NCI-H146 treated with DMSO at 0.1 percent for 48 hours (cell line): ENCODE results near the gene VSIG4.

Experiments
- DNase-seq: peaks from one replicate; lab custom pipeline; 2025; ENCODE audit not compliant: unreplicated experiment; lab: John Stamatoyannopoulos, UW

The VSIG4 gene

DNA sequence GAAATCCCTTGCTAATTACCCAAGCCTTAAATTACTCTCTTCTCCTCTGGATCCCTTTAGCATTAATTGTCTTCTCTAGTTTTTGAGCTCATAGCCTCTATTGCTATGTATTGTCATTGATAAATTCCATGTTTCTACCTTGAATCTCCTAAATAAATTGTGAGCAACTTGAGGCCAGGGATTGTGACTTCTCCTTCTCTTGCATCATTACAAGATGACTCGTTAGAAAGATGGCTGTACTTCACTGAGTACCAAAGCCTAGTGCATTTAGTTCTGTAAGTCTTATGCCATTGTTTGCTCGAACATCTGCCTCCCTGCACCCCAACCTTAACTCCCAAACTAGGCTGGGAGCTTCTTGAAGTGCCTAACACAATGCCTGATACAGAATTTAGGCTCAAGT, 15.3 kb downstream of the VSIG4 start:
- DNase-seq, result no peak

DNA sequence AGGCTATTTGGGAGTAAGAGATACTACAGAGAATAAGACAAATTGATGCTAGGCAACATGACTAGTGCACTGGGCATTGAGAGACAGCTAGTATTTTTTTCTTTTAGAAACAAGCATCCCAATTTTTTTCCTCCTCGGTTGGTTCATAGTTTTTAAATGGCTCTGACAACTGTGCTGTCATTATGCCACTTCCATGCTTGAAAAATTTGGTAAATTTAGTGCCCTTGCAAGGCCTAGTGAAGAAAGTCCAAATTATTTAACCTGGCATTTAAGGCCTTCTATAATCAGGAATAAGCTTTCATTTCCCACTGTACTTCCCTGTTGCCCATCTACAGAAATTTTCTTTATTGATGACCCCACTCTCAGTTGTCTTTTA, 15.8 kb downstream of the VSIG4 start:
- no peak for DNase-seq

DNA sequence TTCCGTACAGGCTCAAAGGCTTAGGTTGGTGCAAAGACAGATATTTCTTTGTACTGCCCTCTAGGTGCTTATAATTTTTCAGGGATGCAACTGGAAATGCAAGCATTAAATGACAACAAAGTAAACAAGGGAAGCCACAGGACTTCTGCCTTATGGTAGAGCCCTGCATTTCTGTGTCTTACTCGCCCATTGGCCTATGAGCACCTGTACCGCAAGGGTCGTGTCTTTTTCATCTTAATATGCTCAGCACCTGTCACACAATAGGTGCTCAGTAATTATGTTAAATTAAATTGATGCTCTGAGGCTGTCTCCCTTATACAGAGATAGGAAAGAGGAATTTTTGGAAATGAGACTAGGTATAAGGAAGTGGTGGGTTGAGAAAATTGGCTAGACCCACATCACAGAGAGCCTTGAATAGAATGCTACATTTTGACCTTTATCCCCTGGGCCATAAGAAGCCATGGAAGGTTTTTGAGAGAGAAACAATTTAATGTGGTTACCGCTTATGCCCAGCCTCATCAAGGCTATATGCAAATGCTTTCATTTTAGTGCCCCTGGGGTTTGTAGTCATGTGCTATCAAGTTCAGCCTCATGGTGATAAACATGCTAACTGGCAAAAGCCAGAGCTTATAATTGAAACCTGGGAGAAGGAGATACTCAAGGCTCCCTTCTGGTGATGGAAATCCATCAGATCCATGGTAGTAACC, 16.3 kb downstream of the VSIG4 start:
- DNase-seq, result no peak

DNA sequence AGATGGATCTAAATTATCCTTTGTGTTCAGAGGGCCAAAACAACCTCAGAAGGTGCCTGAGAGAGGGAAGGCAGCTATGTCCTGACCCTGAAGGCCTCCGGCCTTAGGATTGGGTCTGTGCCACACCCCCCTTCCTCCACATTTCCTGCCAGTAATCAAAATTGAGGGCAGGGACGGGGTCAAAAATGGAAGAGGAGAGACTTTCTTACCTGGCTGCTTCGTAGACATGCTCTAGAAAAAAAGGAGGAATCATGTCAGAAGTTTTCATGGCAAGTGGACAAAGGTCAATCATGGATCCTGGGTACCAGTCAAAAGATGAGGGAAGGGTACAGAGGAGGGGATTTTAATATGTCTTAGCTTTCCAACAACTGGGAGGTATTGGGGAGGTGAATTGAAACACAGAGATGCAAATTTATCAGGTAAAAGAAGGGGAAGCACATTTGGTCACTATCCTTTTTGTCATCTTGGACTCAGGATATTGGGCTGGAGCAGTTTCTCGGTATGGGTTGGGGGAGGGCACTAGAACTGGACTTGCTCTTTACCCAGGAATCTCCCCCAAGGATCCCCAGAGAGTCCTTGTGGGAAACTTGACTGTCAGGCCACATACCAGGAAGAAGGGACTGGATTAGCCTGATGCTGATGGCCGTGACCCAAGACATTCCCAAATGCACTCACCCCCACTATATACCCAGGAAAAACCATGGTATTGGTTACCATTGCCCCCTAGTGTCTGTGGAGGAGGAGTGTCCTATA, 17.1 kb downstream of the VSIG4 start:
- DNase-seq, result no peak

DNA sequence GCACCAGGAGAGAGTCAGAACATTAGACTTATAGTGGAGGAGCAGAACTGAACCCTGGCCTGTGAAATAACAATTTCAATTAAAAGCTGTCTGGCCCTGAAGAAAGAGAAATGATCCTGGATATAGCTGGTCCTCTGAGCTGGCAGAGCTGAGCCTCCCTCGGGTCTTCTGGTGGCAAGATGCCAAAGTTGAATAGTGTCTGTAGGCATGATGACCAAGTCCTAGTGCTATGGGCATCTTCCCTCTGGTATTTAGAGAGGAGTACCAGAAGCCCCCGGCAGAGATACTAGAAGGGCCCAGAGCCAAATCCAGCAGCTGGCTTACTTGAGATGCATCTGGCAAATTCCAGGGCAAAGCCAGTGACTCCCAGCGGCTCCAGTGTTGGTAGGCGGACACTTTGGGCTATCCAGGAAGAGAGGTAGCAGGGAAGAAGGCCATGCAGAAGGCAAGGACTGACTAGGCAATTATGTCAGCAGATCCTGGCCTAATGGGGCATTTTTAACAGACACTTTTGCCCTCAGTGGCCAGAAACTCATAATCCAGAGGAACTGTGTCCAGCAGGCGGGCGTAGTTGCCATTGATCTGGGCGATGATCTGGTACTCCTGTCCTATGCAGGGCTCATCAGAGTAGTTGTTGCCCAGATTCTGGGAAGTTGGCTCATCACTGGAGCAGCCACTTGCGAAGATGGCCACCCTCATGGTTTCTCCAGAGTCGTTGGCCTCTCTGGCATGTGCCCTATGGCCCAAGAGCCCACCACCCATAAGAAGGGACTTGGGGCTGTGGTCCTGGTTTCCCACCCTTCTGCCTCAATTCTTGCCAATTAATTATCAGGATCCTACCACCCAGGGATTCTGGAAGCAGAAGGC, 17.9 kb downstream of the VSIG4 start:
- DNase-seq, result no peak

DNA sequence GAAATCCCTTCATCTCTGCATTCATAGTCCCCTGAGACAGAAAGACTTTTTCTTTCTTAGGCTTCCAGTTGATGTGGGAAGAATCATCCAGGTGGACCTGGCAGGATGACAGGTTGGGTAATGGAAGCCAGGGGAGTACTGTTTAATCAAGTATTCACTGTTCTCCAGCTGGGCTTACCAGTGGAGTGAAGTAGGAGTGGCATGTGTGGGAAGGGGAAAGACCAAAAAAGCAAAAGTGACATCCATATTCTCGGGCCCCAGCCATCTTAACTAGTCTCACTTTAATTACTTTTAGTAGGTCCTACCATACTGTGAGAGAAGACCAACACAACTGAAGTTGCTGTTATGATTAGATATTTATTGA, 18.5 kb downstream of the VSIG4 start:
- DNase-seq, result no peak

DNA sequence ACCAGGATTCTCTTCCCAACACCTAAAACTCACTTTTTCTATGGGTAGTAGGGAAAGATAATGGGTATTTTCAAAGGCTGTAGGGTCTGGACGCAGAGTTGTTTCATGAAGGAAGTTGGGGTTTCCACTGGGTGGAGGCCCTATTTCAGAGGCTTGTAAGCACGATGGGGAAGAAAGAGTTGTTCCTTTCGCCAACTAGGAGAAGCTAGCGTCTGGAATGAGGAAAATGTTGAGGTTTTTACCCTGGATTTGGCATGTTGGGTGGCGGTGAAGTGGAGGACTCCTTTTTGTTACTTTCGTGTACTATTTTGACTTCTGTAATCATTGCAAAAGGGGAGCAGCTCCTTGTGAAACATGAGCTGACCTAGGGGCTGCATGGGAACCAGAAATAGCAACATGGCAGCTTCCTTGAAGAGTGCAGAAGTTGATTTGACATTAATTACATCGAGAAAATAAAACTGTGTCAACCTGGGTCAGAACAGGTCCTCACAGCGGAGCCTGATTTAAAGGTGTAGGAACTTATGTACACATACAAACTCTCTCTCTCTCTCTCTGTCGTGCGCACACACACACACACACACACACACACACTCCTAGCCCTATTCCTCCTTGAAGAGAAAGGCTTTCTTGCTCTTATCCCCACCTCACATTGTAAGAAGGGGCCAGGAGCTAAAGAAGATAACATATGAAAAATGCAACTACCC, 19.1 kb downstream of the VSIG4 start:
- DNase-seq, result no peak

DNA sequence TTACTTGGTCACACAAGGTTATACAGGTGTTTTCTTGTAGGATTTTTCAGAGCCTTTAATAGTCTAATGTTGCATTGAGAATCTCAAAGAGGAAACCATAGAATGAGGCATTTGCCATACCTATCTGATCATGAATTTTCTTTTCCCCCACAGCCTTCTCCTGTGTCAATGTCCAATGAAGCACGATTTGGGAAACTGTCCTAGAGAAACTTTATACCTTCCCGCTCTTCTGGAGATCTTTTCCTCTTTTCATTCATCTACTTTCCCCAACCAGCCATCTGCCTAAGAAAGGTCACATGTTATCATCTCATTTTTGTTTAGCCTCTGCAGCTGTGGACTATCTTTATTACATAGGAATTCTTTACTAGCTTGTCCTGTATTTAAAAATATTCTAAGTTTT, 19.9 kb downstream of the VSIG4 start:
- DNase-seq, result no peak

DNA sequence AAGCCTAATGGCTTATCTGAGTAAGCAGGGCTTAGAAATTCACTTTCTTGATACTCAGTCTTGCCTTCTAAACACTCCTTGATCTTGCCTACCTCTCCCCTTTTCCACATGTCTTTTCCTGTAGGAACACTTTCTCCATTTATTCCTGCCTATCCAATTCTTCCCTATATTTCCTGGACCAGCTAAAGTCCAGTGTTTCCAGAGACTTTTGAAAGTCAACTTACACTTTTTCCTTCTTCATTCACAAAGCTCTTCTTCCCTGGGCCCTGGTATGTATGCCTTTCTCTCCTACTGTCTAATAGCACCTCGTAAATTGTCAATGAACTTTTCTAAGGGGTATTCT, 20.6 kb downstream of the VSIG4 start:
- no peak for DNase-seq

DNA sequence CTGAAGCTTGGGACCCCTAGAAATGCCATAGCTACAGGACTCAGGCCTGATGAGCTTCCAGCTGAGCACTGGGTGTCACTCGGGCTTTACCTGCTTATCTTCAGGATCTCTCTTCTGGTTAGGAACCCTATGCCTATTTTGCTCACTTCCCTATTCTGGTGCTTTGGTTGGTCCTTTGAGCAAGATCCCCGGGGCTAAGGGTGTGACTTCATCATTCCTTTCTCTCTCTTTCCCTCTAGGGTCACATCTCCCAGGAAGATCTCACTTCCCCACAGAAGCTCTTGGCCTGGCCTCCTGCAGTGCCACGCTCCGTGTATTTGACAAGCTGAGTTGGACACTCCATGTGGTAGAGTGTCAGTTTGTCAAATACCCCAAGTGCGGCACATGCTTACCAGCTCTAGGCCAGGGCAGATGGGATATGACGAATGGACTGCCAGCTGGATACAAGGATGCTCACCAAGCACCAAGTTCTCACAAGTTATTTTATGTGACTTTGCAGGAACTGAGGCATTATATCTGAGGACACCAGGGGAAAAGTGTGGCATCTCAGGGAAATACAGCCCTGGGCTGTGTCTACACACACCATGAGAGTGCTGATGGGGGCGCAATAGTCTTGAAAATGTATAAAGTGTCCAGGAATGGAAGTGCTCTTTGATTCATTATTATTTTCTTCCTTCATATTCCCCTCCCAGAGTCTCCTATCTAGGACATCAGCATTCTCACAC, 21.1 kb downstream of the VSIG4 start:
- no peak for DNase-seq

DNA sequence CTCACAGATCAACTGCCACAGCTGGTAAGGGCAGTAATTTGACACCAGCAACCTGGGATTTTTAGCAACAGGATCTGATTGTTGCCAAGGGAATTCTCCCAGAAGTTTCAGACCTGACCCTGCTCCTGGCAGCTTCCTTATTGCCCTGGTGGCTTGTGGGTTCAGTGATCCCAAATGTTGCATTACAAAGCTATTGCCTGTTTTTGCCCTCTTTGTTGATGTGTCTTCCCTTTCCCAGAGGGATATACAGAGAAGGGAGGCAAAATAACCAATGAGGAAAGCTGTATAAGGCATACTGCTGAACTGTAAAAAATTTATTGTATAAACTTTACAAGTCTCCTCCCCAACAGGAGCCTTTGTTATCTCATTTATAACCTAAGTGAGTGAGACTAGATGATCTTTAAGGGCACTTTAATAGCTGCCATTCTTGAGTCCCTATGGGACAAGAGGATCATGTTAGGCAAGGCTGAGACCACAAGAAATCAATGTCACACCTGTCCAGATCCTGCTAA, 22.2 kb downstream of the VSIG4 start:
- no peak for DNase-seq

DNA sequence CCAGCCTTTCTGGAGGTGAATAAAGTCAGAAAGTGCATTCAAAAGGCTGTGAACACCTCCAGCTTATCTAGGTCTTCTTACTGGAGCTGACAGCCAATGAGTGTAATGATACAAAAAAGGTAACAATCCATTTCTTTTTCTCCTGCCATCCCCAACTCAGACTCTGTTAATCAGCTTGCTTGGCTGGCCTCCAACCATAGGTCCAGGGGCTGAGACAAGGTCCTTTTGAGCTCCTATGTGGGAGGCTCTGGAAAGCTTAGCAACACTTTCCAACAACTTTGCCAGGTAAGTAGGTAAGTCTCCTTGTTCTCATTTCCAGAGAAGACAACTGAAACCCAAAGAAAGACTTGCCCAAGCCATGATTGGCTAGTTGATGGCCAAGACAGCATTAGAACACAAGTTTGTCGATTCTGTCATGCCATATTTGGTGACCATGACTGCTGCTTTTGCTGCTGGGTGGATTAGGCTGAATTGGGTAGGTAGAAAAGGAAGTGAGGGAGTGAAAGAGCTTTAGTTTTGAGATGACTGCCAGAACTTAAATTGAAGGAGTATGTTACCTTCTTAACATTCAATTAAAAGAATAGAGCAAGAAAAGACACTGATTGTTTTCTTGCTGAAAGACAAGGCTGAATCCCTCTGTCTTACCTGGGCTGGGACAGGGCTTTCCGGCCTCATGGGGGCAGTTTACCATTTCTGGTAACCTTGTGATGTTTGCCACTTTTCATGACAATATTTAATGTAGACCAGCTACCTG, 22.8 kb downstream of the VSIG4 start:
- DNase-seq, result no peak

DNA sequence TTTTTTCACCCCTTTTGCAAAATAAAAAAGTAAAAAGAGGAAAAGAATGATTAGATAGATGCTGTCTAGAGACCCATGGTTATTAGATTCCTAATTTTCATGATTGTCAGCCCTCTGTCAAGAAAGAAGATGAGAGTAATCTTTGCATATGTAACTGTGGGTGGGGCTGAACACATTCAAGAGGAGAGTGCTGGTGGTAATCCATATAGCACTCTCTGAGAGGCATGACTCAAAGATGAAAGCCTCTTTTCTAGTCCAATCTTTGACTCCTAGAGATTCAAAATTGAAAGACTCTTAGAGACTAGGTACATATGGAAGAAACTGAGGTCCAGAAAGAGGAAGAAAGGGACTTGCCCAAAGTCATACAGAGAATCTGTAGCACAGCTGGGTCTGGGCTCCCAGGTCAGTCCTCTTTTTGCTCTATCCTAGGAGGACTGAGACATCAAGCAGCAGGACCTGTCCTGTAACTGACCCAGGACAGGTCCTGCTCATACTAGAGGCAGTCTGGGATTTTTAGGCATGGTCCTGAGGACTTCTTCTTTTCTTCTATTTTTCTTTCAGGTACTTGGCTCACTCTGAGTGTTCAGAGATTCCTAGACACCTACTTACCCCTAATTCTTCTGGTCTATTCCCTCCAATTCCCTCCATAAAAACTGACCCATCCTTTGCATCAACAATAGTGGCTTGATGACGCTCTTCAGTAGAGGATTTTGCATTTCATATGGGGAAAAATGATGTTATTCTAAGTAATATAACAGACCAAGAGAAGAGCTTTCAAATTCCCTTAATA, 23.8 kb downstream of the VSIG4 start:
- DNase-seq, result no peak

DNA sequence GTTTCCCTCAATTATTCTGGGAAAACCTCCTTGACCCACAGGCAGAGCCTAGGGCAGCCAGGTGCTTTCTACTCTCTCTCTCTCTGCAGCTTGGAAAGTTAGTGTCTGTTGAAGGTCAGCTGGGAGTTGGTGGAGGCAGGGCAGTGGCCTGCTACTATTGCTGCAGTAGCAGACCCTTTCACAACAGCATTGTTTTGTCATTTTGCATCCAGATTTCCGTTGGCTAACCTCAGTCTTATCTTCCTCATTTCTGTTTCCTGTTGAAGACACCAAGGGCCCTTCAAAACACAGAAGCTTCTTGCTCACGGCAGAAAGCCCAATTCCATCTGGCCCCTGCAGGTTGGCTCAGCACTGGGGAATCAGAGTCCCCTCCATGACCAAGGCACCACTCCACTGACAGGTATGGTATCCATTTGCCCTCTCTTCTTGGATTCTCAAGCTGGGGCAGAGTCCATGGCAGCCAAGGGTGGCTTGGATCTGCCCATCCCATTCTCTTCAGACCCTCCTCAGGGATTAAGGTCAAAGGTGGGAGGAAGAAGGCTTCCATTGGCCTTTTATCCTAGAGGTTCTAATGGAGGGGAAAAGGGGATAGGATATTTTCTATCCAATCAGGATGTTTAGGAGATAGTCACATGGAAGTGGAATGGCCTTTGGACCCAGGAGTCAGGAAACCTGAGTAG, 24.6 kb downstream of the VSIG4 start:
- no peak for DNase-seq

DNA sequence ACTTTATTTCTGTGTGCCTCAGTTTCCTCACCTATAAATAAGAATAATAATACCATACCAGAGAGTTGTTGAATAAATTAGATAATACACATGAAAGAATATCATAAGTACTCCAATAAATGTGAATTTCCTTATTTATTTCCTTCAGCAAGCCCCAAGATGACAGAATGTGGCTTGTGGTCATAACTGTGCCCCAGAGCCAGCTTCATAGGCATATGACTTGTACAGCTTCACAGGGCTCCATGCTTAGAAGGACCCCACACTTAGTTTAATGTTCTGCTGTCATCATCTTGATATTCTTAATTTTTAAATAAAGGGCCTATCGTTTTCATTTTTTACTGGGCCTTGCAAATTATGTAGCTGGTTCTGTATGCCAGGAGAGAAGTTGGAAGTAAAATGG, 25.3 kb downstream of the VSIG4 start:
- DNase-seq, result no peak

DNA sequence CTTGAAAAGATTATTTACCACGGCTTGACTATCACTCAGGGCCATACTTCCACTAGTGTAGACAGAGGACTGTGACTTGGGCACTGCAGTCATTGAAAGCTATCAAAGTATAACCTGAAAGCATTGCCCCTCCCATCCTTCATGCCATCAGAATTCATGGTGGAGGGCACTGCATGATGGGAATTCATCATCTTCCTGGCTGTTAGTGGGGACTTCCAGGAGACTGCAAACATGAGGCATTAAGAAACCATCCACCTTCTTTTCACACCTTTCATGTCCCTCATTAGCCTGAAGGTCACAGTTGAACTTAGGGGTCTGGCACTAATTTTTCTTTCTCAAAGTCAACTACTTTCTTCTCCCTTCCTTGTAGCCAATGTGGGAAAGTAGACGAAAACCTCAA, 25.8 kb downstream of the VSIG4 start:
- DNase-seq, result no peak

DNA sequence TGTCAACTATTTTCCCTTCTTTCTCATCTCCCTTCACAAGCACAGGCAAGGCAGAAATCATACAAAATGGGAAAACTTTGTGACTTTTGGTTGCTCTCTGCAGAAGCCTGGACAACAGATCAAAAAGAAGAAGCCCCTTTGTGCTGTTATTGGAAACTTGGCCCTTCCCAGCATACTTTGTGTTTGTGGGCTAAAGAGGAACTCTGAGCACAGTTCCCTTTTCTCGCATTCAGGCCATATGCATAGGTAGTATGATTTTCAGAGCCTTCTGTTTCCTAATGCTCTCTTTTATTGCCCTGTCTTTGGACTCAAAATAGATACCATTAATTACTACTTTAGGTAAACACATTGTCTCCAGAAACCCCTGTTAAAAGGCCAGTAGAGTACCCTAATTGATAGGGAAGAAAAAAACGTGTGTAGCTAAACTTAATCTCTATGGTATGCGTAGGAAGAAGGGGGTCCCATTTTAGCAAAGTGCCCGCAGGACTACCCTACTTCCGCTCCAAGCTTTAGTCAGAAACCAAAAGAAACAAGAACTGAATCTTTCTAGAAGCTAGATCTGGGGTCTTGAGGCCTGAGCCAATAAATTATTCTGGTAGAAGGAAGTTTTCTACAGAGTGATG, 26.6 kb downstream of the VSIG4 start:
- DNase-seq, result no peak

DNA sequence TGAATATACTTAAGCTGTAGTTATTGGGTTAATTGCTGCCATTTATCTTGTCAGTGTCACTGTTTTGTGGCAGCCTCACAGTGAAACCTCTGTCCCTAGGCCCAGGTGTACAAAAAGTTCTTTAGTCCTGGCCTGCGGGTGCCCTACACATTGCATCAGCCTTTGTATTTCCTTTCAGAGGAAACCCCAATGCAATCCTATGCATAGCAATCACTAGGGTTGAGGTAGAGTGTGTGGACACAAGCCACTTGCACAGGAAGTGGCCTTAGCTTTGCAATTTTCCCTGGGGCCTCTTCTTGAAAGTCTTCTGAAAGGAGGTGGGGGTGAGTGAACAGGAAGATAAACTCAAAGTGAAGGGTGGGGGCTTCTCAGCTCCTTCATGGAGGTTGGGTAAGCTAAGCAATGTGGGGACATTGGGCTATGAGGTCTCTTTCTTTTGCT, 27.8 kb downstream of the VSIG4 start:
- DNase-seq, result no peak
